ENCODE data around the gene ATP6V1F. TPM values are rescaled to one million over a fixed set of nuclear protein-coding genes. Genes with fewer than 3 reads are reported as not detected.

ATP6V1F gene
- total RNA-seq, 2 experiments from 2014 or later = 109 to 159 TPM

DNA sequence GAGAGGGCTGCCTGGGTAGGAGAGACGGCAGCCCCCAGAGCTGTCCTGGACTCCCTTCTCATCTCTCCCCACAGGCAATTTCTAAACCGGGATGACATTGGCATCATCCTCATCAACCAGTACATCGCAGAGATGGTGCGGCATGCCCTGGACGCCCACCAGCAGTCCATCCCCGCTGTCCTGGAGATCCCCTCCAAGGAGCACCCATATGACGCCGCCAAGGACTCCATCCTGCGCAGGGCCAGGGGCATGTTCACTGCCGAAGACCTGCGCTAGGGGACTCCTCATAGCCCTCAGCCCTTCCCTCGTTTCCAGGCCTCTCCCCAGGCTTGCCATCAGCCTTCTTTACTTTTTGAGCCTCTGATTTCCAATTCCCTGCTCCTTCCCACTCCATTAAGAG, 2.6 kb downstream of the ATP6V1F start:
- DNase-seq = no peak
- Mint-ChIP-seq H3K27ac (no peak overlapping the region), H3K9me3 (ENCODE audit: low read depth) (no peaks in the 10 kb centered on the region), H3K27me3 (peaks cover 1% of the 10 kb centered on the region), H3K4me1 (peaks cover 17% of the 10 kb centered on the region), H3K36me3 (ENCODE audit: low read depth) (peaks cover 8% of the 10 kb centered on the region), H3K4me3 (no peak overlapping the region)
- intact Hi-C loops (cut with DNase I, micrococcal nuclease) = loop anchor here in 1 of 2 experiments (10.0 kb wide), 2 partner anchors 71 to 331 kb away; partner anchors contain the start of gene CCDC136
- CTCF ChIA-PET = interaction anchor here (0.5 to 0.6 kb wide), 2 partner anchors 17 to 190 kb away, joined by 3 to 5 read pairs; no protein-coding TSS in a partner anchor
- ATAC-seq = no peak
- POLR2A ChIA-PET = interaction anchor here (0.6 kb wide), 1 partner anchor 43 kb away, joined by 3 read pairs; no protein-coding TSS in a partner anchor

DNA sequence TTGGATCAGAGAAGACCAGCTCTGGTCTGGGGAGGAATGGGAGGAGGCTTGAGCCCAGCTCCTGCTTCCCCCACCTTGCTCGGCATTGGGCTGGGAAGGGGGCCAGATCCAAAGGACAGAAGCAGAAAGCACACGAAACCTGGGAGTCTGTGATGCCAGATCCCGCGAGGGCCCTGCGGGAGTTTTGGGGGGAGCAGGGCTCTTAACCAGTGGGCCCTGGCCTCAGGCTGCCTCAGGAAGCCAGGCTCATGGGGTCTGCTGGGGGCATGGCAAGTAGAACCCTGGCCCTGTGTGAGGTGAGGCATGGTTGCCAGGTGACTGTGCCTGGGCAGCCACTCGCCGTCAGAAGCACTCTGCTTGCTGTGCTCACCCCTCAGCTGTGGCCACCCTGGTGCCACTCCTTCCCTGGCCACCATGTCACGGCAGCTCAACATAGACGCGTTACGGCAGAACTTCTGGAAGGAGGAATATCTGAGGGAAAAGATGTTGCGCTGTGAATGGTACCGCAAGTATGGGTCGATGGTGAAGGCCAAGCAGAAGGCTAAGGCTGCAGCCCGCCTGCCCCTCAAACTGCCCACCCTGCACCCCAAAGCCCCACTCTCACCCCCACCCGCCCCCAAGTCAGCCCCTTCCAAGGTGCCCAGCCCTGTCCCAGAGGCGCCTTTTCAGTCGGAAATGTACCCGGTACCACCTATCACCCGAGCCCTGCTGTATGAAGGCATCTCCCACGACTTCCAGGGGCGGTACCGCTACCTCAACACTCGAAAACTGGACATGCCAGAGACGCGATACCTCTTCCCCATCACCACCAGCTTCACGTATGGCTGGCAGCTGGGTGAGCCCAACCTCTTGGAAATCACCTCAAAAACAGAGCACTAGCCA, 3.6 kb downstream of the ATP6V1F start:
- H3K4me1 Mint-ChIP-seq = peaks cover 18% of the 10 kb centered on the region
- H3K27me3 Mint-ChIP-seq = peaks cover 2% of the 10 kb centered on the region
- intact Hi-C loops (cut with DNase I, micrococcal nuclease) = loop anchor here in 1 of 2 experiments (10.0 kb wide), 2 partner anchors 71 to 331 kb away; partner anchors contain the start of gene CCDC136
- no peak for DNase-seq
- no peak for ATAC-seq
- peaks cover 8% of the 10 kb centered on the region for H3K36me3 Mint-ChIP-seq (ENCODE audit: low read depth)
- ChIA-PET POLR2A (interaction anchor here (0.6 kb wide), 1 partner anchor 42 kb away, joined by 3 read pairs; no protein-coding TSS in a partner anchor), CTCF (interaction anchor here (0.5 to 1.1 kb wide), 6 partner anchors 12 to 502 kb away, joined by 3 to 5 read pairs (median 4); no protein-coding TSS in a partner anchor)
- H3K4me3 Mint-ChIP-seq = no peak overlapping the region
- no peaks in the 10 kb centered on the region for H3K9me3 Mint-ChIP-seq (ENCODE audit: low read depth)
- H3K27ac Mint-ChIP-seq = no peak overlapping the region

DNA sequence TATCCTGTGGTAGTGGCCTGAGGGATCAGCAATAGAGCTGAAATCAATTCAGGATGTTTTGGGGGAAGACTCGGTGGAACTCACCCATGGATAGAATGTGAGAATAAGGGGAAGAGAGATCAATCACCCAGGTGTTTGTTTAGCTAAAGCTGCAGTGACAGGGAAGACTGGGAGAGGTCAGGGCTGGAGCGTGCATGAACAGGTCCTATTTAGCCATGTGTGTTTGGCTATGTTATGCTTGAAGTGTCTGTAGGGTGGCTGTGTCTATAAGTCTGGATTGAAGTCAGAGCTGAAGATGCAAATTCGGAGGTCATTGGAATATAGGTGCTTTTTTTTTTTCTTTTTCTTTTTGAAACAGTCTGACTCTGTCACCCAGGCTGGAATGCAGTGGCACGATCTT, 4.6 kb downstream of the ATP6V1F start:
- no peak for ATAC-seq
- peaks cover 8% of the 10 kb centered on the region for H3K36me3 Mint-ChIP-seq (ENCODE audit: low read depth)
- no peaks in the 10 kb centered on the region for H3K9me3 Mint-ChIP-seq (ENCODE audit: low read depth)
- H3K4me3 Mint-ChIP-seq = no peak overlapping the region
- intact Hi-C loops (cut with DNase I, micrococcal nuclease) = loop anchor here in 1 of 2 experiments (10.0 kb wide), 2 partner anchors 72 to 332 kb away; partner anchors contain the start of gene CCDC136
- DNase-seq = no peak
- ChIA-PET POLR2A (interaction anchor here (0.7 kb wide), 1 partner anchor 150 kb away, joined by 3 read pairs; no protein-coding TSS in a partner anchor), CTCF (interaction anchor here (0.6 to 1.1 kb wide), 5 partner anchors 11 to 501 kb away, joined by 3 to 4 read pairs (median 4); no protein-coding TSS in a partner anchor)
- H3K27ac Mint-ChIP-seq = no peak overlapping the region
- peaks cover 16% of the 10 kb centered on the region for H3K4me1 Mint-ChIP-seq
- H3K27me3 Mint-ChIP-seq = peaks cover 2% of the 10 kb centered on the region

DNA sequence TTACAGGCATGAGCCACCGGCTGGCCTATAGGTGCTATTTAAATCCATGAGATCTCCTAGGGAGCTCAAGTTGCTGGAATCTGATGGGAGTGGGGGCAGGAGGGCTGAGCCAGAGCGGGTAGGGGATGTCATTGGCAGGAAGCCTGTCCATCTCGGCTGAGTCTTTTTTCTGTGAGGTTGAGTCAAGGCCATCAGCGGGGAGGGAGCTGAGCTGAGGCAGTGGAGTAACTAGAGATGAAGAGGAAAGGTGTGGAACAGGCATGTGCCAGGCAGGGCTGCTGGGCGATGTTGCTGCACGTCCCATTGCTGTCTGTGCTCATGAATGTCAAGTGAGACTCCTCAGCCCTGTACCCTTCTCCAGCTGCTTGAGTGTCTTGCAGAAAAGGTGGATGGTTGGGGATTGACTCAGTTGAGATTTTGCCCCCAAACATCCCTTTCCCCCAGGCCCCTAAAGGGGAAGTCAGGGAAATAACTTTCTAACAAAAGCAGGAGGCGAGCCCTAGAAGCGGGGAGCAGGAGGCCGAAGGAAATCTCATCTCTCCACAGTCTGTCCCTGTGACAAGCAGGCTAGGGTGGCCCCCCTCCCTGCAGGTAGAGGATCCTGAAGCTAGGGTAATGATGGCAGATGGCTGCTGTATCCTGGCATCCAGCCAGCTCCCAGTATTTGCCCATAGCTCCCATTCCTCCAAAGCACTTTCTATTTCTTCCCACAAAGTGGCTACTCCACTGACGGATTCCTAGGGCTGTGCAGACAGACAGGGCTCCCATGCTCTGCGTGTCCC, 5.4 kb downstream of the ATP6V1F start:
- H3K4me3 Mint-ChIP-seq = no peak overlapping the region
- POLR2A ChIA-PET = interaction anchor here (0.7 kb wide), 1 partner anchor 149 kb away, joined by 3 read pairs; no protein-coding TSS in a partner anchor

DNA sequence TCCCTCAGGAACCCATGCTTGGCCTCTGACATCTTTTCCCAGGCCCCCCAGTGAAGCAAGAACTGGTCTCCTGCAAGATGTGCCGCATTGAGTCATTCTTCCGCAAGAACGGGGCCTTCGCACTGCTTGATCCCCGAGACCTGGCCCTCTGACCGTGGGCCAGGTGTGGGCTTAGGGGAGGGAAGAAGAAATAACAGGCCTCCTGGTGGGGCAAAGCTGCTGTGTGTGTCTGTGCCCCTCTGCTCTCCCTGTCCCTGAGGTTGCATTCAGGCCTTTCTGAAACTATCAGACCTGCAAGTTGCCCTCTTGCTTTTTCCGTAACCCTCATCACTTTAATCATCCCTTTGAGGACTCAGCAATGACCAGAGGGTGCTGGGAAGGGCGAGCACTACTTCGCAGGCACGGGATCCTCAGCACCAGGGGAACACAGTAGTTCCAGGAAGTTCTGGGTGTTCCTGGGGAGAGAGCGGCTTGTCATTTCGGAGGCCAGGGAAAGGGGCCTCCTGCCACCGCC, 6.0 kb downstream of the ATP6V1F start:
- ATAC-seq (no peak), DNase-seq (no peak)
- ChIA-PET POLR2A (no interaction called here), CTCF (interaction anchor here (0.6 to 2.1 kb wide), 7 partner anchors 8 to 414 kb away, joined by 3 to 6 read pairs (median 3); no protein-coding TSS in a partner anchor)
- H3K9me3 Mint-ChIP-seq (ENCODE audit: low read depth) = no peaks in the 10 kb centered on the region
- H3K27ac Mint-ChIP-seq = no peak overlapping the region
- peak overlapping the region; percentile 10 for H3K4me3 Mint-ChIP-seq
- peaks cover 8% of the 10 kb centered on the region for H3K36me3 Mint-ChIP-seq (ENCODE audit: low read depth)
- H3K27me3 Mint-ChIP-seq = peaks cover 2% of the 10 kb centered on the region
- intact Hi-C loops (cut with DNase I, micrococcal nuclease) = loop anchor here (1.0 to 10.0 kb wide), 3 partner anchors 74 to 334 kb away; partner anchors contain the start of gene CCDC136 (in 2 of the 2)
- H3K4me1 Mint-ChIP-seq = peaks cover 12% of the 10 kb centered on the region

More for the DNA sequence above, 5.4 kb downstream of the ATP6V1F start:
- peaks cover 14% of the 10 kb centered on the region for H3K4me1 Mint-ChIP-seq
- no peak overlapping the region for H3K27ac Mint-ChIP-seq
- peaks cover 8% of the 10 kb centered on the region for H3K36me3 Mint-ChIP-seq (ENCODE audit: low read depth)
- peaks cover 2% of the 10 kb centered on the region for H3K27me3 Mint-ChIP-seq
- intact Hi-C loops (cut with DNase I, micrococcal nuclease) = loop anchor here in 1 of 2 experiments (10.0 kb wide), 2 partner anchors 73 to 333 kb away; partner anchors contain the start of gene CCDC136
- H3K9me3 Mint-ChIP-seq (ENCODE audit: low read depth) = no peaks in the 10 kb centered on the region
- ATAC-seq (no peak), DNase-seq (no peak)
- CTCF ChIA-PET = interaction anchor here (0.6 to 2.1 kb wide), 3 partner anchors 15 to 250 kb away, joined by 3 to 6 read pairs (median 4); no protein-coding TSS in a partner anchor

DNA sequence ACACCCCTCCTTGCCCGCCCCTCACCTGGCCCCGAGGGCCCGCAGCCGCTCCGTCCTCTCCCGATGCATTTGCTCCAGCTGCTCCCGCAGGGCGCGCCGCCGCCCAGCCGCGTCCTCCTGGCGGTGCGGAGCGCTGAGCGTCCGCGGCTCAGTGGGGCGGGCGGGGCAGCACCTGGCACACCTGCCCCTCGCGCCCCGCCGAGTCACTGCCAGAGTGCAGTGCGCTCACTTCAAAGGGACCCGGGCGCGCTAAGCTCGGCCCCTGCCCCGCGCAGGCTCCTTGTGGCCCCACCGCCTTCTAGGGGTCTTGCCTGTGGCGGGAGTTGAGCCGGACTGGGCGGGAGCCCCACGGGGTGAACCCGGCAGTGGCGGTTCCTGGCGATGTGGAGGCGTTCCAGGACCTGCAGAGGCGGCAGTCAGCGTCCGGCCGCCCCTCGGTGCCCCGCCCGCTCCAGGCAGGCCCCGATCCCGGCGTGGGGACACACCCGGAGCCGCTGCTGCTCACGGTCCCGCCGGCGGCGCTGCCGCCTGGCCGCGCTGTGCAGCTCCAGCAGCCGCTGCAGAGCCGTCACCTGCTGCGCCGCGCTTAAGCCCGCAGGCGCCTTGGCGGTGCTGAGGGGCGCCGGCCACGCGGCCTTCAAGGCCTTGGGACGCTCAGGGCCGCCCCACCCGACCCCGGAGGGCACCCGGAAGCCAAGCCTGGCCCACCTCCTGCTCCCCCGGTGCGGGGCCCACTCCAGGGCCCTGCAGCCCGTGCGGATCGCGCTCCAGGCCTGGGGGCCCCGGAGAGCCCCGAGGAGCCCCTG, 6.7 kb downstream of the ATP6V1F start:
- peak overlapping the region; percentile 33 for H3K4me3 Mint-ChIP-seq
- intact Hi-C loops (cut with DNase I, micrococcal nuclease) = loop anchor here (1.0 to 10.0 kb wide), 3 partner anchors 75 to 335 kb away; partner anchors contain the start of gene CCDC136 (in 2 of the 2)

DNA sequence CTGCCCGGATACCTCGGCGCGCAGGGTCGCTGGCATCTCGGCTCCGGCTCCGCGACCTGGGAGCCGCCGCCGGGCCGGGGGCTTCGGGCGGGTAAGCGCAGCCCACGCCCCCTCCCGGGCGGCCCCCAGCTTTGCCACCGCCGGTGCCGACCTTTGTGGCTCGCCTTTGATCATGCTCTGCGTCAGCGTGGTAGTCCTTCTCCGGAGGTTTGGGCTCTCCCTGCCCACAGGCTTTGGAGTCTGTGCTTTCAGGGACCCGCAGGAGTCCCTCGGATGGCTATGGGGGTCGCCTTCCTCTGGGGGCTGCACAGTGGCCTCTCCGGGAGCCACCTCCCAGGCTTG, 7.3 kb downstream of the ATP6V1F start:
- CTCF ChIA-PET = interaction anchor here (0.7 to 2.1 kb wide), 6 partner anchors 12 to 409 kb away, joined by 3 to 6 read pairs (median 3); no protein-coding TSS in a partner anchor
- H3K36me3 Mint-ChIP-seq (ENCODE audit: low read depth) = peaks cover 8% of the 10 kb centered on the region
- intact Hi-C loops (cut with DNase I, micrococcal nuclease) = loop anchor here (1.0 to 10.0 kb wide), 3 partner anchors 75 to 335 kb away; partner anchors contain the start of gene CCDC136 (in 2 of the 2)
- H3K4me1 Mint-ChIP-seq = peaks cover 9% of the 10 kb centered on the region
- peaks cover 2% of the 10 kb centered on the region for H3K27me3 Mint-ChIP-seq
- POLR2A ChIA-PET = no interaction called here
- ATAC-seq = peak; percentile 47
- DNase-seq = peak; percentile 48
- H3K9me3 Mint-ChIP-seq (ENCODE audit: low read depth) = no peaks in the 10 kb centered on the region
- H3K27ac Mint-ChIP-seq = no peak overlapping the region
- peak overlapping the region; percentile 44 for H3K4me3 Mint-ChIP-seq

More for the DNA sequence above, 6.7 kb downstream of the ATP6V1F start:
- H3K9me3 Mint-ChIP-seq (ENCODE audit: low read depth) = no peaks in the 10 kb centered on the region
- ATAC-seq (peak; percentile 92), DNase-seq (peak; percentile 78)
- peaks cover 8% of the 10 kb centered on the region for H3K36me3 Mint-ChIP-seq (ENCODE audit: low read depth)
- CTCF ChIA-PET = interaction anchor here (0.8 to 2.1 kb wide), 8 partner anchors 9 to 413 kb away, joined by 3 to 6 read pairs (median 4); no protein-coding TSS in a partner anchor
- peaks cover 9% of the 10 kb centered on the region for H3K4me1 Mint-ChIP-seq
- POLR2A ChIA-PET = no interaction called here
- H3K27ac Mint-ChIP-seq = no peak overlapping the region
- H3K27me3 Mint-ChIP-seq = peaks cover 2% of the 10 kb centered on the region

DNA sequence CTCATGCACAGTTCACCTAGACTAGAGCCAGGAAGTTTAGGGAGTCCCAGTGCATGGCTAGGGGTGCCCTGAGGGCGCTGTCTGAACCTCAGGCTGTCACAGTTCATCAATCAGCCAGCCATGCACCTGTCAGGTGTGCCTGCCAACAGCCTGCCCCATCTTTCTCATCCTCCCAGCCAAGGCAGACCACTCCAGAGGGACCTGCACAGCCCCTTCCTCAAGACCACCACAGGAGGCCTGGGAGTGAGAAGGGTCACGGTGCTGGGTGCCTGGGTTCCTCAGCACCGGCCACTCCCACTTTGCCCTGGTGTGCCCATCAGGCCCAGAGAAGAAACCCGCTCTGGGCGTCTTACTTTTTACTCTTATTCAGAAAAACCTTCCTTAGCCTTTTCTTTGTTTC, 8.4 kb downstream of the ATP6V1F start:
- Mint-ChIP-seq H3K27ac (no peak overlapping the region), H3K27me3 (peaks cover 2% of the 10 kb centered on the region), H3K9me3 (ENCODE audit: low read depth) (no peaks in the 10 kb centered on the region), H3K4me3 (no peak overlapping the region), H3K36me3 (ENCODE audit: low read depth) (no peaks in the 10 kb centered on the region), H3K4me1 (peaks cover 5% of the 10 kb centered on the region)
- no peak for ATAC-seq
- intact Hi-C loops (cut with DNase I, micrococcal nuclease) = no loop called here
- DNase-seq = no peak
- ChIA-PET CTCF (interaction anchor here (0.6 kb wide), 1 partner anchor 12 kb away, joined by 3 read pairs; no protein-coding TSS in a partner anchor), POLR2A (no interaction called here)

DNA sequence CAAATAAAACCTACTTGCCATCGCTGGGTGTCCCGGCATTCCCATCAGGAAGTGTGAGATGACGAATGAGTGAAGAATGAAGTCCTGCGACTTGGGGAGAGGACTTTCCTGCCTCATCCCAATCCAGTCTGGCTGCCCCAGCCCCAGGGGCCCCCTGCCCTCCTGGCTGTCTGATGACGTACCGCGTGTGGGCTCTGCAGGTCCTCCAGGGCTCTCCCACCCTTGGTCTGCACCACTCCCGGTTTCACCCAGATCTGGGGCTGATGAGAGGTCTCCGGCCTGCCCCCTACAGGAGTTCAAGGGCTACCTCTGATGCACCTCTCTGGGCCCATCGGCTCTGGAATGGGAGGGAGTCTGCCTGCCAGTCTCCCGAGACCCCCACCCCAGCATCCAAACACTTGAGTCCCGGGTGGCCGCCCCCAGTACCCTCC, 9.8 kb downstream of the ATP6V1F start:
- DNase-seq = no peak
- peaks cover 2% of the 10 kb centered on the region for H3K27me3 Mint-ChIP-seq
- H3K36me3 Mint-ChIP-seq (ENCODE audit: low read depth) = no peaks in the 10 kb centered on the region
- no peak overlapping the region for H3K27ac Mint-ChIP-seq
- H3K9me3 Mint-ChIP-seq (ENCODE audit: low read depth) = no peaks in the 10 kb centered on the region
- CTCF ChIA-PET = interaction anchor here (0.5 to 1.0 kb wide), 2 partner anchors 9 to 780 kb away, joined by 3 to 4 read pairs; partner anchors contain the start of gene ATP6V1F
- peaks cover 5% of the 10 kb centered on the region for H3K4me1 Mint-ChIP-seq
- no peak overlapping the region for H3K4me3 Mint-ChIP-seq
- POLR2A ChIA-PET = no interaction called here
- intact Hi-C loops (cut with DNase I, micrococcal nuclease) = no loop called here
- no peak for ATAC-seq

DNA sequence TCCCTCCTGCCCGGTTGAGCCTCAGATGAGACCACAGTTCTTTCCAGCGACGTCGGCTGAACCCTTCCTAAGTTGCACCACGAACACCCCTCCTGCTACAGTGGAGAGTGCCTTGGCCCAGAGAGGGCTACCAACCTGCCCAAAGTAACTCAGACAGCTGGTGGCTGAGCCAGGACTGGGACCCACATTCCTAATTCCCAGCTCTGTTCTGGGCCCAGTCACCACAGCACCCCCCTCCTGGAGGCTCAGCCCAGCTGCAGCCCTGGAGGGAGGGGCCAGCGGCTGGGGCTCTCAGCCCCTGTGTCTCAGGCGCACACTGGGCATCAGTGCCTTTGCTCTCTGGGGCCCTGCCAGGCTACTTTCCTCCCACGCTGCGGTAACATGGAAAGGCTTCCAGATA, 10.6 kb downstream of the ATP6V1F start:
- no peak for ATAC-seq
- H3K27ac Mint-ChIP-seq = no peak overlapping the region
- no peaks in the 10 kb centered on the region for H3K9me3 Mint-ChIP-seq (ENCODE audit: low read depth)
- peaks cover 2% of the 10 kb centered on the region for H3K27me3 Mint-ChIP-seq
- intact Hi-C loops (cut with DNase I, micrococcal nuclease) = no loop called here
- no peak overlapping the region for H3K4me3 Mint-ChIP-seq
- ChIA-PET POLR2A (no interaction called here), CTCF (interaction anchor here (1.0 kb wide), 1 partner anchor 10 kb away, joined by 4 read pairs; the partner anchor contains the start of gene ATP6V1F)
- DNase-seq = no peak
- H3K36me3 Mint-ChIP-seq (ENCODE audit: low read depth) = no peaks in the 10 kb centered on the region
- peaks cover 5% of the 10 kb centered on the region for H3K4me1 Mint-ChIP-seq

All from activated CD4-positive, alpha-beta T cell treated with anti-CD3 and anti-CD28 coated beads for 36 hours (primary cell).